Mucosa of gallbladder (tissue), 1 donor: Measurements from ENCODE around the gene EPS15. TPM values are rescaled to one million over a fixed set of nuclear protein-coding genes. Genes with fewer than 3 reads are reported as not detected.
"Not testable (repeated sequence)": the region's sequence is repeated elsewhere in the genome, so short reads cannot be mapped to it uniquely, and the experiment has no call there.

Experiments used
- DNase-seq: peaks from one replicate; pipeline ENCODE4 v3.0.0-alpha.2; 2020; ENCODE audit warnings: low spot score
- total RNA-seq: library from RNA; stranded (reverse); gene quantifications from one replicate; pipeline ENCODE4 v1.2.1, GENCODE V29; 2021
- donor health status: DM: no; HTN: no; CAD: no.

Gene EPS15
- total RNA-seq, 1 donor from 2014 or later, result 67.0 TPM

DNA sequence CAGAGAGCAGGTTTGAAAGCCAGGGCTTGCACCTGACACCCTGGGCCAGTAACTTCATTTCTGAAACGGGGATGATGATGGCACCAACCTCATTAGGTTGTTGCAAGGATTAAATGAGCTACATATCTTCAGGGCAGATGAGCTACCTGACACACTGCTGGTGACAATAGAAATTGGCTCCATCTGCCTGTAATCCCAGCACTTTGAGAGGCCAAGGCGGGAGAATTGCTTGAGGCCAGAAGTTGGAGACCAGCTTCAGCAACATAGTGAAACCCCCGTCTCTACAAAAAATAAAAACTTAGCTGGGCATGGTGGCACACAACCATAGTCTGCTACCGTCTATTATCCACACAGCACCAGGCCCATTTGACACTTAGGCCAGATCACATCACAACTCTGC lies 182.4 kb downstream of the EPS15 start:
- DNase-seq, result no peak

DNA sequence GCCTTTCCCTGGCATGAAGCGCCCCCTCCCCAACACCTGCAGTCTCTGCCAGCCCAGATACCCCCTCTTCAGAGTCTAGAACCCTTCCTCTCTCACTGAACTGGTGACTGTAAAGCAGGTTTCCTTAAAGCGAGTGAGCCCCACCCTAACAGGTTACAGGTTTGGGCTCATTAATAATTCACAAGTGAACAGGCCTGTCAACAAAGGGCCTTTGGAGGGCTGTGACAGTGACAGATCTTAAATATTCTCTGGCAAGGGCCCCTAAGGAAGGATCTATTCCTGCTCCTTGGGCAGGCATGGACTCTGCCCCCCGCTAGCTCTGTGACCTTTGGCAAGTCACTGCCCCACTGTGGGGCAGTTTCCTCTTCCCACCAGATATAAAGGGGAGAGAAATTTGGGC lies 183.1 kb downstream of the EPS15 start:
- DNase-seq, result peak; percentile 51

DNA sequence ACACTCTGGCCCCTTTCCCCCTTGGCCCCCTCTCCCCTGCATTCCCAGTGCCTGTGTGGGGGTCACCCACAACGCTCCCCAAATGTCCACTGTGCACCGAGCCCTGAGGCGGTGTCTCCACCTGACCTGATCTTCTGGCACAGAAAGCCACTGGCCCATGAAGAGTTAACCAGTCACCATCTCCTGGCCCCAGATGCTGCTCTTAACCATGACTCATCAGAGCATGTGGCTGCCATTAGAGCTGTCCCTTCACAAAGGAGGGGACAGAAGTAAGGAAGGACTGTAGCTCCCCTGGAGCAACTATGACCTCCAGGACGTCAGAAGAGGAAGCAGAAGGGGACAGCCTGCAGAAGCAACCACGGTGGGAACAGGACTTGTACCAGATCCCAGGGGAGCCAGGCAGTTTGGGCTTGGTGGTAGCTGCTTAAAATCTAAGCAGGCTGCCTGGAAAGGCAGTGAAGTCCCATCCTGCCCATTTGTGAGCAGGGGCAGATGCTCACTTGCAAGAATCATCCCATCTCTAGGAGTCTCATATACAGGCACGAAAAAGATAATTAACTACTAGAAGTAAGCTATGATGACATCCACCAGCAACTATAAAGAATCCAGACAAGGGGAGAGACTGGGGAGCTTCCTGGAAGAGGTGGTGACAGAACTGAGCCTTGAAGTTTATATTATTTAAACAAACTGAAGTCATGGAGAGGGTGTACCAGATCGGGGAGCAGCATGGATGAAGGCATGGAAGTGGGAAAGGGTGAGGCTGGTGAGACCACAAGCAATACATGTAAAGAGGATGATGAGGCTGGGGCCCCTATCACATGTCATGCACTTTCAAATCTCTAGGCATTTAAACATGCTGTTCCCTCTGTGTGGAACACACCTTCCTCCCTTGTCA lies 187.6 kb downstream of the EPS15 start:
- peak; percentile 69 for DNase-seq

- no peak for DNase-seq
Measured at GRCh38 chr1:51330331-51331201, 188.5 kb downstream of the EPS15 start, which contains the start of gene TTC39A. TTC39A (minus strand) TSS chr1:51330562; CDS start chr1:51330477, 85 bp downstream.

GRCh38 chr1:51329443-51330325 lies 189.4 kb downstream of the EPS15 start:
- peak; percentile 83 for DNase-seq

DNA sequence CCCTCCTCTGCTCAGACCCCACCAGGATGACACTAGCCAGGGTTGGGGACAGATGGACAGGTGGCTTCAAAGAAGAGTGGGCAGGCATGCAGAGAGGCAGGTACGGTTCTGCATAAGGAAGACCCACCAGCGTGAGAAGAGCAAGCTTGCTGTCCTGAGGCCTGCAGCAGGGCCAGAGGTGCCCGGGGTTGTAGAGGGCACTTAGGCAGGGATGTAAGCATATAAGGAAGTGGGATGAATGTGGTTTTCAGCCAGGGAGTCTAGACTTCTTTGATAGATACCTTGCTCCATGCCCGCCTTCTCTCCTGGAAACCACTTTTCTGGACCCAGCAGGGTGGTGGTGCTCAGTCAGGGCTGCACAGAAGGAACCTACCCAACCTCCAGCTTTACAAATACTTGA lies 190.1 kb downstream of the EPS15 start:
- DNase-seq, result no peak

- no peak for DNase-seq
Measured at GRCh38 chr1:51328279-51328678, 190.8 kb downstream of the EPS15 start.

DNA sequence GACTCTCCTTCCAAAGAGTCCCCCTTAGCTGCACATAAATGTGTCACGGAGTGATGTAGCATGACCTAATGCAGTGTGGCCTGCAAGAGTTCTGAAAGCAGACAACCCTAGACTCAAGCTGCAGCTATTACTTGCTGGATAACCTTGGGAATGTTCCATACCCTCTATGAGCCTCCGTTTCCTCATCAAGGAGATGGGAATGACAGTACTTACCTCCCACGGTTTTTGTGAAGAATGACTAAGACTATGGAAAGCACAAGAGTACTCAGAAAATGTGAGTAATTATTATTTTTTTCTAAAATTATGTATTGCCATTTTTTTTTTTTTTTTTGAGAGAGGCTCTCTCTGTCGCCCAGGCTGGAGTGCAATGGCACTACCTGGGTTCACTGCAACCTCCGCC lies 191.7 kb downstream of the EPS15 start:
- no peak for DNase-seq

- no peak for DNase-seq
Measured at GRCh38 chr1:51326839-51327238, 192.2 kb downstream of the EPS15 start.

- no peak for DNase-seq
Measured at GRCh38 chr1:51325878-51326755, 192.9 kb downstream of the EPS15 start.

- DNase-seq, result no peak
Measured at GRCh38 chr1:51325391-51325790, 193.7 kb downstream of the EPS15 start.

DNA sequence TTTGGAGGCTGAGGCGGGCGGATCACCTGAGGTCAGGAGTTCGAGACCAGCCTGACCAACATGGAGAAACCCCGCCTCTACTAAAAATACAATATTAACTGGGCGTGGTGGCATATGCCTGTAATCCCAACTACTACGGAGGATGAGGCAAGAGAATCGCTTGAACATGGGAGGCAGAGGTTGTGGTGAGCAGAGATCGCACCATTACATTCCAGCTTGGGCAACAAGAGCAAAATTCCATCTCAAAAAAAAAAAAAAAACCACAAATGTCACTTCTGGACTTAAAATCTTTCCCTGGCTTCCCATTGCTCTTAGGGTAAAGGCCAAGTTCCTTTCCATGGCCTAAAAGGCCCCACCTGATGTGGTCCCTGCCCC lies 194.1 kb downstream of the EPS15 start:
- not testable (repeated sequence) for DNase-seq

DNA sequence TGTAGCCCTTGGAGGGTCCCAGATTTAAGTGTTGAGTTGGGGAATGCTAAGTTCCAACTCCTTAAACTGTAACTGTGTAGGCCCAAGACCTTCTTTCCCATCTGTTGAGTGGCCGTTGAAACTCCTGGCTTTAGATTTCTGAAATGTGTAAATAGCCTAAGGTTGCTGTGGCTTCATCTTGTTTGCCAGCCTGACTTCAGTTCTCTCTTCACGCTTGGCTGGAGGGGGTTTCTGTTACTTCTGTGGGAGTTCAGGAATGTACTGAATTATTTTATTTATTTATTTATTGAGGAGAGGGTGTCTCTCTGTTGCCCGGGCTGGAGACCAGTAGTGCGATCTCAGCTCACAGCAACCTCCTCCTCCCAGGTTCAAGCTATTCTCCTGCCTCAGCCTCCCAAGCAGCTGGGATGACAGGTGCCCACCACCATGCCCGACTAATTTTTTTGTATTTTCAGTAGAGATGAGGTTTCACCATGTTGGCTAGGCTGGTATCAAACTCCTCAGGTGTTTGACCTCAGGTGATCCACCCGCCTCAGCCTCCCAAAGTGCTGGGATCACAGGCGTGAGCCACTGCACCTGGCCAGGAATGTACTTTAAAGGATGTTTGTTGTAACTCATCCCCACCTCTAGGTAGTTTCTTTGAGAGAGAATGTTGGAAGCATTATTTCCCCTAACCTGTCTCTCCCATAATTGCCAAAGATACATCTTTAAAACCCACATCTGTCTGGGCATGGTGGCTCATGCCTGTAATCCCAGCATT lies 194.6 kb downstream of the EPS15 start:
- no peak for DNase-seq

- DNase-seq, result no peak
Measured at GRCh38 chr1:51323778-51324177, 195.3 kb downstream of the EPS15 start.

DNA sequence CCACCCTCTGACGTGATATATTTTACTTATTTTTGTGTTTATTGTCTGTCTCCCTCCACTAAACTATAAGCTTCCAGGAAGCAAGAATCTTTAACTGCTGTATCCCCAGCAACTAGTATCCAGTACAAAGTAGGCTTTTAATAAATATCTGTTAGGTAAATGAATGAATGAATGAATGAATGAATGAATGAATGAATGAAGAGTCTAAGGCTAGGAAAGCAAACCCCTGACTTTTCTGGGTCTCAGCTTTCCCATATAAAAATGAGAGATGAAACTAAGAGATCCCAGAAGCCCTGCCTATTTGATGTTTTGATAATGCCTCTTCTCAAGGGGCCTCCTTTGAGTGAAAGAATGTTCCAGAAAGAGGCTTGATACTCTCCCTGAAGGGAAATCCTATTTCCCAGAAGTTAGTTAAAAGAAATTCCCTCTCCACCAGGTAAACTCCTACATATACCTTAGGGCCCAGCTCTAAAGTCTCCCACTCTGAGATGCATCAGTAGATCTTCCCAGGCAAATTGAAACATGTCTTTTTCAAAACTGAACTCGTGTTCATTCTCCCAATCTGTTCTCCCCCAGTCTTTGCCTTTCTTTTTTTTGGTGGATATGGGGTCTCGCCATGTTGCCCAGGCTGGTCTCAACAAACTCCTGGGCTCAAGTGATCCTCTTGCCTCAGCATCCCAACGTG lies 196.5 kb downstream of the EPS15 start:
- DNase-seq, result no peak

DNA sequence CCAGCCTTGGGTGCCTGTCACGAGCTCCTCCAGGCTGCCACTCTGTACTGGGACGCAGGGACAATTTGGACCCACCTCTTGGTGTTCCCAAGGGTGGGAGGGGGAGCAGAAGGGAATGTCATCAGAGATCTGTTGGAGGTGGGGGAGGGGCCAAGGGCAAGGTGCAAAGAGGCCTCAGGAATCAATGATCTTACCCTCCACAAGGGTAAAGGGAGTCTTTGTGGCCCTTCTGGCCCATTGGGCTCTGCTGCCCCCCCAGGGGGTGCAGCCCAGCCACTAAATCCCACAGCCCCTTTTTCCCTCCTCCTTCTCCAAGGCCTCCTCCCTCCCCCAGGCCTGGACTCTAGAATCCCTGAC lies 197.2 kb downstream of the EPS15 start:
- no peak for DNase-seq

DNA sequence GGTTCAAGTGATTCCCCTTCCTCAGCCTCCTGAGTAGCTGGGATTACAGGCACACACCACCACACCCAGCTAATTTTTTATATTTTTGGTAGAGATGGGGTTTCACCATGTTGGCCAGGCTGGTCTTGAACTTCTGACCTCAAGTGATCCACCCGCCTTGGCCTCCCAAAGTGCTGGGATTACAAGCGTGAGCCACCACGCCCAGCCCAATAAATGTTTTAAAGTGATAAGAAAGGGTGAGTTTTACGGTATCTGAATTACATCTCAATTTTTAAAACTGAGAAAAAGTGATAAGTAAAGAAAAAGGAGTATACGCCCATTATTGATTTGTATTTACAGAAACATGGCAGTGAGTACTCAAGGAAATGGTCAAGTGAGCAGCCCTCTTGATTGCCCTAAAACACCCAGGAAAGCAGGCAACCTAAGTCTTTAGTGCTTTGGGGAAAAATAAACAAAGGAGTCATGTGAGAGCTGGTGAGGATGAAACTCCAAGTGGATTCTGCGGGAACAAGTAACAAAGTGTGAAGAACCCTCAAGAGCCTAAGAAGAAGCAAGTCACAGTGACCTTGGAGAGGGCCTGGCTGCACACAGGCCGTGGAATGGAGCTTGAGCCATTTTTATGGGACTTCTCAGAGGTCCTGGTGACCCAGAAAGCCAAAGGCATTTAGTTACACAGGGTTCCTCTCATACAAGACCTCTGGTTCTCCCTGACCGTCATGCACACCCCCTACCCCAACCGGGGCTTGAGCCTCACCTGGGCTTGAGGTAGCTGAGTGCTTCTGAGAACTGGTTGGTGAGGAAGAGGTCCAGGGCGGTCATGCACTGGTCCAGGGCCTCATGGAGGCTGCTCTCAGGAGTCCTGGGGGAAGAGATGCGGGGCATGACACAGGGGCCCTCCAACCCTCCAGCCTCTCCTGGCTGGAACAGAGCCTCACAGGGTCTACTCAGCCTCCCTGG lies 197.8 kb downstream of the EPS15 start:
- no peak for DNase-seq

- no peak for DNase-seq
Measured at GRCh38 chr1:51317798-51318197, 201.3 kb downstream of the EPS15 start.

DNA sequence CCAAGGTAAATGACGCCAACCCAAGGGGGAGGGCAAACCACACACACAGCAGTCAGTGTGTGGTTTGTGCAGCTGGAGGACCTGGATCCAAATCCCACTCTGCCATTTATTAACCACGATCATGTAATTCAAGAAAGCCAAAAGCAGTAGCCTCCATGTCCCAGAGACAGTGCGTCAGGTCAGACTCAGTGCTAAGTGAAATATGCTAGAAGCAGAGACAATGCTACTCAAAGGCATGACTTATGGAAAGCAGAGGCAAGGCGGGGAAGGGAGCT lies 202.3 kb downstream of the EPS15 start:
- DNase-seq, result no peak
